SU-DHL-6 (cell line): ENCODE results near the gene ASTN2.

Experiments used
- H2AFZ ChIP-seq: fragments of 200-600 bp; sonication (generic); 2 replicates; pipeline ENCODE4 v1.6.1; 2014; ENCODE audit warnings: low read depth, mild to moderate bottlenecking, moderate library complexity, mixed read lengths, antibody characterized with exemption, low read length; ENCODE audit not compliant: severe bottlenecking
- H3F3A ChIP-seq: fragments of 200-600 bp; shearing (Covaris generic); 2 replicates; pipeline ENCODE4 v1.6.0; 2016; ENCODE audit warnings: antibody characterized with exemption, mild to moderate bottlenecking; ENCODE audit not compliant: insufficient read depth
- H3K27ac ChIP-seq: fragments of 200-600 bp; sonication (generic); 2 replicates; pipeline ENCODE4 v1.5.1; 2016; ENCODE audit warnings: low read depth, mild to moderate bottlenecking, low read length, moderate library complexity, mixed read lengths
- H3K27me3 ChIP-seq: fragments of 200-600 bp; sonication (generic), shearing (Covaris generic); 2 replicates; pipeline ENCODE4 v1.6.0; 2014; ENCODE audit warnings: mild to moderate bottlenecking, low read length
- H3K36me3 ChIP-seq: fragments of 200-600 bp; sonication (generic); 2 replicates; pipeline ENCODE4 v1.6.1; 2014; ENCODE audit warnings: mild to moderate bottlenecking, low read length, mixed read lengths
- H3K4me2 ChIP-seq: fragments of 300-600, 200-600 bp; shearing (Covaris generic), sonication (generic); 2 replicates; pipeline ENCODE4 v1.6.0; 2014; ENCODE audit warnings: low read length, low read depth, mild to moderate bottlenecking; ENCODE audit not compliant: poor library complexity, severe bottlenecking
- H3K4me3 ChIP-seq: fragments of 200-600 bp; sonication (generic); 2 replicates; pipeline ENCODE4 v1.5.1; 2014; ENCODE audit warnings: antibody characterized with exemption, low read length, mild to moderate bottlenecking, mixed read lengths; ENCODE audit not compliant: insufficient read depth, poor library complexity, severe bottlenecking
- H3K79me2 ChIP-seq: fragments of 200-600 bp; sonication (generic); 2 replicates; pipeline ENCODE4 v1.6.1; 2014; ENCODE audit warnings: mild to moderate bottlenecking, low read length, moderate library complexity; ENCODE audit not compliant: insufficient read depth
- H3K9ac ChIP-seq: fragments of 200-600 bp; sonication (generic); 2 replicates; pipeline ENCODE4 v1.7.0; 2014; ENCODE audit warnings: mild to moderate bottlenecking, low read length
- H3K9me2 ChIP-seq: fragments of 200-600 bp; sonication (generic); replicated peaks from 2 replicates; pipeline ENCODE4 v1.6.1; 2014; ENCODE audit warnings: low read length; ENCODE audit not compliant: insufficient read depth
- H3K9me3 ChIP-seq: fragments of 200-600 bp; sonication (generic); 2 replicates; pipeline ENCODE4 v1.6.1; 2014; ENCODE audit warnings: low read length, mixed read lengths; ENCODE audit not compliant: insufficient read depth
- H4K20me1 ChIP-seq: fragments of 200-600 bp; sonication (generic); 2 replicates; pipeline ENCODE4 v1.6.1; 2014; ENCODE audit warnings: low read depth, mild to moderate bottlenecking, antibody characterized with exemption, low read length, moderate library complexity, mixed read lengths
- EZH2phosphoT487 ChIP-seq: fragments of 200-600 bp; sonication (generic), shearing (Covaris generic); conservative IDR thresholded peaks from 2 replicates; pipeline ENCODE4 v1.6.1; 2018; ENCODE audit warnings: mild to moderate bottlenecking, antibody characterized with exemption, low read length, moderate library complexity, mixed read lengths
- TF ChIP-seq, protein P1 (sequence below): fragments of 200-600 bp; sonication (generic); IDR thresholded peaks from one replicate; pipeline ENCODE4 v1.5.1; 2017; ENCODE audit warnings: antibody characterized with exemption, mild to moderate bottlenecking, low read length, moderate library complexity; ENCODE audit not compliant: insufficient read depth, poor library complexity, severe bottlenecking

Gene ASTN2

GRCh38 chr9:117306032-117306431, 108.8 kb downstream of the ASTN2 start:
- Histone ChIP-seq H3K27me3 (no peaks in the 10 kb centered on the region), H3F3A (no peaks in the 10 kb centered on the region), H3K9me3 (no peaks in the 10 kb centered on the region), H3K27ac (no peak overlapping the region), H3K36me3 (no peaks in the 10 kb centered on the region), H3K4me3 (no peak overlapping the region), H4K20me1 (no peaks in the 10 kb centered on the region), H3K9me2 (no peaks in the 10 kb centered on the region), H3K79me2 (no peaks in the 10 kb centered on the region), H3K9ac (no peak overlapping the region), H2AFZ (no peak overlapping the region), H3K4me2 (no peak overlapping the region)
- TF ChIP-seq EZH2phosphoT487, result no peak
- TF ChIP-seq, protein P1, sequence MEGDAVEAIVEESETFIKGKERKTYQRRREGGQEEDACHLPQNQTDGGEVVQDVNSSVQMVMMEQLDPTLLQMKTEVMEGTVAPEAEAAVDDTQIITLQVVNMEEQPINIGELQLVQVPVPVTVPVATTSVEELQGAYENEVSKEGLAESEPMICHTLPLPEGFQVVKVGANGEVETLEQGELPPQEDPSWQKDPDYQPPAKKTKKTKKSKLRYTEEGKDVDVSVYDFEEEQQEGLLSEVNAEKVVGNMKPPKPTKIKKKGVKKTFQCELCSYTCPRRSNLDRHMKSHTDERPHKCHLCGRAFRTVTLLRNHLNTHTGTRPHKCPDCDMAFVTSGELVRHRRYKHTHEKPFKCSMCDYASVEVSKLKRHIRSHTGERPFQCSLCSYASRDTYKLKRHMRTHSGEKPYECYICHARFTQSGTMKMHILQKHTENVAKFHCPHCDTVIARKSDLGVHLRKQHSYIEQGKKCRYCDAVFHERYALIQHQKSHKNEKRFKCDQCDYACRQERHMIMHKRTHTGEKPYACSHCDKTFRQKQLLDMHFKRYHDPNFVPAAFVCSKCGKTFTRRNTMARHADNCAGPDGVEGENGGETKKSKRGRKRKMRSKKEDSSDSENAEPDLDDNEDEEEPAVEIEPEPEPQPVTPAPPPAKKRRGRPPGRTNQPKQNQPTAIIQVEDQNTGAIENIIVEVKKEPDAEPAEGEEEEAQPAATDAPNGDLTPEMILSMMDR, result no peak

DNA sequence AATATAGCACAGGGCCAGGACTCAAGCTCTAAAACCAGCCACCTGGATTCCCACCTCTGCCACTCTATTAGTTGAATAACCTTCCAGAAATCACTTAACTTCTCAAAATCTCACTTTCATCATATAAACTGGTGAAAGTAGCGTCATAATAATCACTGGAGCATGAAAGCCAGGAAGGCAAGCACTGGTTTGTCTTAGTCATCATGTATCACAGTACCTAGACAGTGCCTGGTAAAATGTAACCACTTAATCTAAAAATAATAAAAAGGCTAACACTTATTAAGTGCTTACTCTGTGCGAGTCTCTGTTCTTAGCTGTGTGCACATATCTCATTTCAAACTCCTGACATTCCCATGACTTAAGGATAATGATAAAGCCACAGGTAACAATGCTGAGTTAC, 109.4 kb downstream of the ASTN2 start:
- Histone ChIP-seq H4K20me1 (no peaks in the 10 kb centered on the region), H3K79me2 (no peaks in the 10 kb centered on the region), H3K4me2 (no peak overlapping the region), H3K27ac (no peak overlapping the region), H3K4me3 (no peak overlapping the region), H2AFZ (no peak overlapping the region), H3K27me3 (no peaks in the 10 kb centered on the region), H3K9ac (no peak overlapping the region), H3K9me3 (no peaks in the 10 kb centered on the region), H3K9me2 (no peaks in the 10 kb centered on the region), H3K36me3 (no peaks in the 10 kb centered on the region), H3F3A (no peaks in the 10 kb centered on the region)
- TF ChIP-seq, protein P1, result no peak
- no peak for TF ChIP-seq EZH2phosphoT487

GRCh38 chr9:117304549-117304948, 110.3 kb downstream of the ASTN2 start:
- no peak for TF ChIP-seq EZH2phosphoT487
- TF ChIP-seq, protein P1, result no peak
- Histone ChIP-seq H3K9ac (no peak overlapping the region), H3K4me2 (no peak overlapping the region), H3K9me3 (no peaks in the 10 kb centered on the region), H3K27me3 (no peaks in the 10 kb centered on the region), H3K4me3 (no peak overlapping the region), H3K79me2 (no peaks in the 10 kb centered on the region), H2AFZ (no peak overlapping the region), H3K36me3 (no peaks in the 10 kb centered on the region), H4K20me1 (no peaks in the 10 kb centered on the region), H3F3A (no peaks in the 10 kb centered on the region), H3K27ac (no peak overlapping the region), H3K9me2 (no peaks in the 10 kb centered on the region)
